C4-2B (cell line): ENCODE measurements around the gene CYB5B.
"Not testable (repeated sequence)": the region's sequence is repeated elsewhere in the genome, so short reads cannot be mapped to it uniquely, and the experiment has no call there.

ENCODE experiments used
- H3K27ac ChIP-seq: fragments of 450-650 bp; 2 replicates; pipeline ENCODE4 v1.5.1; 2017
- ZFX ChIP-seq: fragments of 450-650 bp; IDR thresholded peaks from 2 replicates; pipeline ENCODE4 v1.6.1; 2017
- TF ChIP-seq, protein P1 (sequence below): fragments of 450-650 bp; conservative IDR thresholded peaks from 2 replicates; pipeline ENCODE4 v1.5.1; 2017; ENCODE audit warnings: mild to moderate bottlenecking

The CYB5B gene

GRCh38 chr16:69424935-69425784 is 741 bp downstream of the CYB5B start:
- H3K27ac ChIP-seq: peak overlapping the region; percentile 88
- no peak for TF ChIP-seq ZFX
- TF ChIP-seq, protein P1, sequence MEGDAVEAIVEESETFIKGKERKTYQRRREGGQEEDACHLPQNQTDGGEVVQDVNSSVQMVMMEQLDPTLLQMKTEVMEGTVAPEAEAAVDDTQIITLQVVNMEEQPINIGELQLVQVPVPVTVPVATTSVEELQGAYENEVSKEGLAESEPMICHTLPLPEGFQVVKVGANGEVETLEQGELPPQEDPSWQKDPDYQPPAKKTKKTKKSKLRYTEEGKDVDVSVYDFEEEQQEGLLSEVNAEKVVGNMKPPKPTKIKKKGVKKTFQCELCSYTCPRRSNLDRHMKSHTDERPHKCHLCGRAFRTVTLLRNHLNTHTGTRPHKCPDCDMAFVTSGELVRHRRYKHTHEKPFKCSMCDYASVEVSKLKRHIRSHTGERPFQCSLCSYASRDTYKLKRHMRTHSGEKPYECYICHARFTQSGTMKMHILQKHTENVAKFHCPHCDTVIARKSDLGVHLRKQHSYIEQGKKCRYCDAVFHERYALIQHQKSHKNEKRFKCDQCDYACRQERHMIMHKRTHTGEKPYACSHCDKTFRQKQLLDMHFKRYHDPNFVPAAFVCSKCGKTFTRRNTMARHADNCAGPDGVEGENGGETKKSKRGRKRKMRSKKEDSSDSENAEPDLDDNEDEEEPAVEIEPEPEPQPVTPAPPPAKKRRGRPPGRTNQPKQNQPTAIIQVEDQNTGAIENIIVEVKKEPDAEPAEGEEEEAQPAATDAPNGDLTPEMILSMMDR: no peak

- no peak overlapping the region for H3K27ac ChIP-seq
- TF ChIP-seq ZFX: no peak
- TF ChIP-seq, protein P1: no peak
Measured at GRCh38 chr16:69428652-69429051, 4.2 kb downstream of the CYB5B start.

- not testable (repeated sequence) for H3K27ac ChIP-seq
Measured at GRCh38 chr16:69429058-69429640, 4.7 kb downstream of the CYB5B start.

DNA sequence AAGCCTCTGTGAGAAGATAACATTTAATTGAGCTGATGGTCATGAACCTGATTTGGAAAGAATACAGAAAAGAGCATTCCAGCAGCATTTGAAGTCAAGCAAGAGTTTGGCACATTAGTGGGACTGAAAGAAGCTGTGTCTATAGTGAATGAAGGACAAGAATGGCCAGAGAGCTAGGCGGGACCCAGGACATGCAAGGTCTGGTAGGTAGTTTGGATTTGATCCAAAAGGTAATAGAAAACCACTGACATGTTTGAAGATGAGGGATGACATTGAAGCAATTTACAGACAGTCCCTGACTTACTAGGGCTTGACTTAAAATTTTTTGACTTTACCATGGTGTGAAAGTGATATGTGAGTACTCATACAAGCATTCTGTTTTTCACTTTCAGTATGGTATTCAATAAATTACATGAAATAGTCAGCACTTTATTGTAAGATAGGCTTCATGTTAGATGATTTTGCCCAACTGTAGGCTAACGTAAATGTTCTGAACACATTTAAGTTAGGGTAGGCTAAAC is 7.6 kb downstream of the CYB5B start:
- TF ChIP-seq ZFX: no peak
- TF ChIP-seq, protein P1: no peak

DNA sequence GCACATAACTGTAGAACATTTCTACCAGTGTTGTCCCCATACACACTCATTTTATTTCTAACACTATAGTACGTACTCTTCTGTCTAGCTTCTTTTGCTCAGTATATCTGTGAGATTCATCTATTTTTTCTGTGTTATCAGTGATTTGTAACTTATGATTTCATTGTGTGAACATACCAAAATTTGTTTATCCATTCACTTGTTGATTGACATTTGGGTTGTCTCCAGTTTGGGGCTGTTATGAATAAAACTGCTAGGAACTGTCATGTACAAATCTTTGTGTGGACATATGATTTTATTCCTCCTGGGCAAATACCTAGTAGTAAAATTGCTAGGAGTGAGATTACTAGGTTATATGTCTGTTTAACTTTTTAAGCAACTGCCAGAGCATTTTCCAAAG is 9.6 kb downstream of the CYB5B start:
- TF ChIP-seq, protein P1: no peak
- no peak for TF ChIP-seq ZFX
- H3K27ac ChIP-seq: no peak overlapping the region

More for the DNA sequence above, 7.6 kb downstream of the CYB5B start:
- H3K27ac ChIP-seq: no peak overlapping the region

- H3K27ac ChIP-seq: no peak overlapping the region
- TF ChIP-seq, protein P1: no peak
- no peak for TF ChIP-seq ZFX
Measured at GRCh38 chr16:69435977-69436820, 11.8 kb downstream of the CYB5B start.

DNA sequence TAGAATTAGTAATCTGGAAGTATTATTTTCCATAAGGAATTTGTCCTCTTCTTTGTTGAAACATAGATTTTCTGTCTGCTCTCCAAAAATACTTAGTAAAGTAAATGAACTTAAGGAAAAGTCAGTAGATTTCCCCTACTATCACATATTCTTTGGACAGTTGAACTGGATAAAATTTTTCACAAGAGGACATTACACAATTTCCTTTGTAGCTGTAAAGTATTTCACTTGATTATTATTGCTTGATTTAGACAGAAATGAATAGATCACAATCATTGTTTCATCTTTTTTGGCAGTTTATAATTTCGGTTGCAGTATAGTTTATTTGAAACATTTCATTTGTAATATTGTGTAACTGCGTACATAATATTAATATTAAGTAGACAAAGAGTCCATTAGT is 12.5 kb downstream of the CYB5B start:
- TF ChIP-seq, protein P1: no peak
- no peak for TF ChIP-seq ZFX
- H3K27ac ChIP-seq: no peak overlapping the region
